Astrocyte of the cerebellum (primary cell): ENCODE data around the gene ZNF200.
A peak's percentile ranks its signal among the peaks of the same experiment; 100 is the strongest.

Experiments used
- DNase-seq: peaks from one replicate; pipeline ENCODE4 v3.0.0-alpha.2; 2011; ENCODE audit warnings: low read depth
- H3K4me3 ChIP-seq: 2 replicates; pipeline ENCODE4 v1.5.1; 2011; ENCODE audit warnings: mild to moderate bottlenecking, low read depth, low read length, moderate library complexity
- in situ Hi-C: cut with HindIII; loops from 2 replicates; pipeline ENCODE4 v1.10.0; 2017; ENCODE audit warnings: low sequenced_read_pairs
- TF ChIP-seq, protein P1 (sequence below): IDR thresholded peaks from 2 replicates; pipeline ENCODE4 v1.5.1; 2012; ENCODE audit warnings: low read length, low read depth, moderate library complexity, mild to moderate bottlenecking; ENCODE audit errors: missing control alignments

ZNF200 gene

DNA sequence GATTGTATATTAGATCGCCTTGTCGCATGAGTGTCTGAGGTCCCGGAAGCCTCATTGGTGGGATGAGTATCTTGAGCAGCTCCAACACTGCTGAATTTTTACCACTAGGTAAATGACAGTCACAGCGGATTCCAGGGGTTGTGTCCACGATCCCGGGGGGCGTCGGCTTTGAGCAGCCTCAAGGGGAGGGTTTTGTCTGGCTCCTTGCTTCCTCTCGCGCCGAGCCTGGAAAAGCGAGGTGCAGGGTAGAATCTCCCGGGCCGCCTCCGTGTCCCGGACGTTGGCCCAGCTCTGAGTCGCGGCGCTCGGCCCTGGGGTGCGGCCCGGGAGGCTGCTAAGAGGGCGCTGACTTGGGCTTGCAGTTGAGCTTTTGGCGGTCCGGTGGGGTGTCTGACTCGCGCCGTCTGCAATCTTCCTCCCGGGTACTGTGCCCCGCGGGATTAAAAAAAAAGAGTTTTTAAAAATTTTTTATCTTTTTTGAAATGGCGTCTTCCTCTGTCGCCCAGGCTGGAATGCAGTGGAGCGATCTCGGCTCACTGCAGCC lies 42.4 kb downstream of the ZNF200 start:
- no peak overlapping the region for H3K4me3 ChIP-seq
- TF ChIP-seq, protein P1, sequence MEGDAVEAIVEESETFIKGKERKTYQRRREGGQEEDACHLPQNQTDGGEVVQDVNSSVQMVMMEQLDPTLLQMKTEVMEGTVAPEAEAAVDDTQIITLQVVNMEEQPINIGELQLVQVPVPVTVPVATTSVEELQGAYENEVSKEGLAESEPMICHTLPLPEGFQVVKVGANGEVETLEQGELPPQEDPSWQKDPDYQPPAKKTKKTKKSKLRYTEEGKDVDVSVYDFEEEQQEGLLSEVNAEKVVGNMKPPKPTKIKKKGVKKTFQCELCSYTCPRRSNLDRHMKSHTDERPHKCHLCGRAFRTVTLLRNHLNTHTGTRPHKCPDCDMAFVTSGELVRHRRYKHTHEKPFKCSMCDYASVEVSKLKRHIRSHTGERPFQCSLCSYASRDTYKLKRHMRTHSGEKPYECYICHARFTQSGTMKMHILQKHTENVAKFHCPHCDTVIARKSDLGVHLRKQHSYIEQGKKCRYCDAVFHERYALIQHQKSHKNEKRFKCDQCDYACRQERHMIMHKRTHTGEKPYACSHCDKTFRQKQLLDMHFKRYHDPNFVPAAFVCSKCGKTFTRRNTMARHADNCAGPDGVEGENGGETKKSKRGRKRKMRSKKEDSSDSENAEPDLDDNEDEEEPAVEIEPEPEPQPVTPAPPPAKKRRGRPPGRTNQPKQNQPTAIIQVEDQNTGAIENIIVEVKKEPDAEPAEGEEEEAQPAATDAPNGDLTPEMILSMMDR, result no peak
- DNase-seq, result no peak
- in situ Hi-C loops, result no loop called here

DNA sequence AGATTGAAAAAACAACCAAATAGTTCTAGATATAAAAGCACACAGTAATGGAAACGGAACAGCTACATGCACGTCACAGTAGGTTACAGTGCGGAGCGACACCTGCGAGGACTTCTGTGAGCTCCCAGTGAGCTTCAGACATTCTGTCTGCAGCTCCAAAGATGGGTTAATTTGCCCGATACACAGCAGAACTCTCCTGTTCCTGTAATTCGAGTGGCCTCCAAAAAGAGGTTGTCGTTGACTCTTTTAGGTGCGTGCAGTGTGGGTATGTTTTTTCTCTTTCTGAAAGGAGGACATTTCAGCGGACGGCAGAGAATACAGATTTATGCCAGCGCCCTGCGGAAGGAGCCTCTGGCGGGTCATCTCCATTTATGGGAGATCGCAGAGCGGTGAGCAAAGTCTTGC lies 44.0 kb downstream of the ZNF200 start:
- no peak for DNase-seq
- TF ChIP-seq, protein P1, result no peak
- H3K4me3 ChIP-seq, result peak overlapping the region; percentile 24
- in situ Hi-C loops, result no loop called here

DNA sequence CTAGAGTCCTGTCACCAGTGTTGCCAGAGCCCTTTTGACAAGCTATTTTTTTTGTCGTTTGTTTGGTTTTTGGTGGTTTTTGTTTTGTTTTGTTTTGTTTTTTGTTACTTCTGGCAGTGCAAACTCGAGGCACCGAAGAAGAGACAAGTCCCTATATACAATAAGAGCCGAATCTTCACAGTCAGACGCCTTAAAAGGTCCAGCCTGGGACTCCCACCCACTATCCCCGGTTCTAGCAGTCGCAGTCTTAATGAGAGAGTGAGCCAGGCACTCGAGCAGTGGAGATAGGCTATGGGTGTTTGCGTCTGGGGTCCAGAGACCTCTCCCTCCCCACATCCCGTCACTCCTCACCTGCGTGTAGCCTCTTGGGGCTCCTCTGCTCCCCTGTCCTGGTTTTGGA lies 45.1 kb downstream of the ZNF200 start:
- in situ Hi-C loops, result no loop called here
- H3K4me3 ChIP-seq, result peak overlapping the region; percentile 44
- TF ChIP-seq, protein P1, result no peak
- no peak for DNase-seq

DNA sequence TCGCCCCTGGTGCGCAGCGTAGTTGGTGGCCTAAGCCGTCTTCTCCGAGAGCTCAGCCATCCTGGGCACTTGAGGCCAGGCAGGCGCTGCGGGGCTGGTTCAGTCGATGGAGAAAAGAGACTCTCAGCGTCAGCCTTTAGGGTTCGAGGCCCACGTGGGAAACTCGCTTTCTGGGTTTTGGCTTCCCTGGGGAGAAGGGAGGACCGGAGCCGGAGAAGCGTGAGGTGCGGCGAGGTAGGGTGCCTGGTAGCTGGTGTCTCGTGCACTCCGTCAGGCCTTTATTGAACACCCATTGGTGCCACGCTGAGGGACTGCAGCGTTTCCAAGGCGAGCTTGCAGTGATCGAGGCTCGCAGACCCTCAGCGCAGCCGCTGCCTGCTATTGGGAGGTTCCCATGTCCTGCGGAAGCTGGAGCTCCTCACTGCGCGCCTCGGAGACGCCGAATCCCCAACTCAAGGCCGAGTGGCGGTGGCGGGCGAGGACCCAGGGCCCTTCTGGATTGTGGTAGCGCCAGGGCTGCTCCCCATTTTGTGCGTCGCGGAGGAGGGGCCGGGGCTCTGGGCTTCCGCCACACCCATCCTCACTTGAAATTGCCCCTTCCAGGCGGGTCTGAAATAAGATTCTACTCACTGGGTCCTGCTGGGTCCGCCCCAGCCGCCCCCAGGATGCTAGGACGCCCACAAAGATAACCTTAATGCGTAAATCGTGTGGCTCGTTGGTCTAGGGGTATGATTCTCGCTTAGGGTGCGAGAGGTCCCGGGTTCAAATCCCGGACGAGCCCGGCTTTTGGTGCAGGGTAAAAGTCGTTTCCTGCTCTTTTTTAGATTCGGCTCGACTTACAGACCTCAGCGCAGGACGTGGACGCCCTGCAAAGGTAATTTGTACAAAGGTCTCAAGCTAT lies 45.8 kb downstream of the ZNF200 start:
- in situ Hi-C loops, result no loop called here
- TF ChIP-seq, protein P1, result no peak
- no peak for DNase-seq
- H3K4me3 ChIP-seq, result peak overlapping the region; percentile 44

DNA sequence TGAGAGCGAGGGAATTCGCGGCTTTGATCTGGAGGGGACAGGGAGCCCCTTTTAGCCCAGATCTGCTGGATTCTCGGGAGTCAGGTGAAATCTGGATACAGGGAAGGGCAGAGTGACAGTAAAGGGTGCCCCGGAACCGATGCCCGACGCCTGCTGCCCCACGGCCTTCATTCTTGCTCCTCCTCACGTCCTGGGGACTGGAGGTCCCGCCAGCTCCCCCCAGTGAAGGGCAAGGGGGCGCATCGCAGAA lies 46.4 kb downstream of the ZNF200 start:
- no peak for DNase-seq
- peak overlapping the region; percentile 44 for H3K4me3 ChIP-seq
- TF ChIP-seq, protein P1, result no peak
- in situ Hi-C loops, result no loop called here

DNA sequence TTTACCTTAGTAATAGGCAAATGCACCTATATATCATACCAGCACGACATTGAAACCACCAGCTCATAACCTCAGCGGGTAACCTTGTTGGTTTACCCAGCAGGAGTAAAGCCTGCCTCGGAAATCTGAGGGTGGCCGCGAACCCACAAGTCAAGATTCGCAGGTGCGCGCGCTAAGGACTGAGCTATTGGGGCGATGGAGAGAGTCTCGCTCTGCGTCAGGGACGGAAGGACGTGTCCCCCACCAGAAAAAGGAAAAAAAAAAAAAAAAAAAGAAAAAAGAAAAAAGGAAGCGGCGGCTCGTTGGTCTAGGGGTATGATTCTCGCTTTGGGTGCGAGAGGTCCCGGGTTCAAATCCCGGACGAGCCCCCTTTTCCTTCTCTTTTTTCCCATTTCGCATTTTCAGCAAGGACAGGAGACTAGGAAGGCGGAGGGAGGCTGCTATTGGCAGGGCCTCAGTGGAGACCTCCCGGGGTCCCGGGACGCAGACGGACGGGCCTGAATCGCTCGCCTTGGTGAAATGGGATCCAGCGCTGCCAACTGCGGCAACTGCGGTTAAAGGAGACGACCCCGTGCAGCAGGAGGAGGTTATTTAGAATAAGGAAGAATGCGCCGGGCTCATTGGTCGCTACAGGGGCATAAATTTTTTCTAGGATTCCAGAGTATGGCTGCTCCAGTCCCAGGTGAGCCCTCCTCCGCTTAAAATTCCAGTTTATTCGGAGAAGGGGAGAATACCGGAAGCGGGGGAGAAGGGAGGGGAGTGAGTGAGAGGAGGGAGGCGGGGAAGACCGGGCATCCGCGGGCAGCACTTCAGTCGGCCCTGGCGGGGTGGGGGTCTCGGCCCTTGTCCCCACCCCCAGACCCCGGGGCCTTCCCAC lies 46.9 kb downstream of the ZNF200 start, which contains the start of gene OR1F1:
TSS of gene OR1F1 (plus strand) at position 407 of the 877 bp plus-strand sequence.
- in situ Hi-C loops, result no loop called here
- TF ChIP-seq, protein P1, result no peak
- DNase-seq, result peak; percentile 24
- peak within 1 kb of the TSS; percentile 44 for H3K4me3 ChIP-seq
